Astrocyte of the cerebellum (primary cell): Measurements from ENCODE around the gene AIDA.

ENCODE experiments used
- DNase-seq: peaks from one replicate; pipeline ENCODE4 v3.0.0-alpha.2; 2011; ENCODE audit warnings: low read depth
- H3K4me3 ChIP-seq: 2 replicates; pipeline ENCODE4 v1.5.1; 2011; ENCODE audit warnings: mild to moderate bottlenecking, low read depth, low read length, moderate library complexity
- in situ Hi-C: cut with HindIII; loops from 2 replicates; pipeline ENCODE4 v1.10.0; 2017; ENCODE audit warnings: low sequenced_read_pairs
- TF ChIP-seq, protein P1 (sequence below): IDR thresholded peaks from 2 replicates; pipeline ENCODE4 v1.5.1; 2012; ENCODE audit warnings: low read length, low read depth, moderate library complexity, mild to moderate bottlenecking; ENCODE audit errors: missing control alignments

Gene AIDA

DNA sequence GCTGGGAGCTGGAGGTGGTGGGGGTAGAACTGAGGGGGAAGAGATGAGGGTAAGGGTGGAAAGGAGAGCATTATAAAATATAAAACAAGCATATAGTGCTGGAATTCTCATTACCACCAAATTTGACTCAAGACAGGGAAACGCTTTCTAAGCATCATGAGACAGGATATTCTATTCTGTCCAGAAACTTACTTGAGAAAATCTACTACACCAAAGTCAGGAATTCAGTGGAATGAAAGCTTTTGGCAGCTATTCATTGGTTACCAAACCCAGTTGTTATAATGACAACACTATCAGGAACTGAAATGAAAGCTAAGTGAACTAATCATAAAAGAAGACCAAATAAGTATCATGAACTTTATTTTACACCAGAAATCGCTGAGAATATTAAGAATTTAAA, 14.5 kb downstream of the AIDA start:
- DNase-seq = no peak
- TF ChIP-seq, protein P1, sequence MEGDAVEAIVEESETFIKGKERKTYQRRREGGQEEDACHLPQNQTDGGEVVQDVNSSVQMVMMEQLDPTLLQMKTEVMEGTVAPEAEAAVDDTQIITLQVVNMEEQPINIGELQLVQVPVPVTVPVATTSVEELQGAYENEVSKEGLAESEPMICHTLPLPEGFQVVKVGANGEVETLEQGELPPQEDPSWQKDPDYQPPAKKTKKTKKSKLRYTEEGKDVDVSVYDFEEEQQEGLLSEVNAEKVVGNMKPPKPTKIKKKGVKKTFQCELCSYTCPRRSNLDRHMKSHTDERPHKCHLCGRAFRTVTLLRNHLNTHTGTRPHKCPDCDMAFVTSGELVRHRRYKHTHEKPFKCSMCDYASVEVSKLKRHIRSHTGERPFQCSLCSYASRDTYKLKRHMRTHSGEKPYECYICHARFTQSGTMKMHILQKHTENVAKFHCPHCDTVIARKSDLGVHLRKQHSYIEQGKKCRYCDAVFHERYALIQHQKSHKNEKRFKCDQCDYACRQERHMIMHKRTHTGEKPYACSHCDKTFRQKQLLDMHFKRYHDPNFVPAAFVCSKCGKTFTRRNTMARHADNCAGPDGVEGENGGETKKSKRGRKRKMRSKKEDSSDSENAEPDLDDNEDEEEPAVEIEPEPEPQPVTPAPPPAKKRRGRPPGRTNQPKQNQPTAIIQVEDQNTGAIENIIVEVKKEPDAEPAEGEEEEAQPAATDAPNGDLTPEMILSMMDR = no peak
- in situ Hi-C loops = no loop called here

DNA sequence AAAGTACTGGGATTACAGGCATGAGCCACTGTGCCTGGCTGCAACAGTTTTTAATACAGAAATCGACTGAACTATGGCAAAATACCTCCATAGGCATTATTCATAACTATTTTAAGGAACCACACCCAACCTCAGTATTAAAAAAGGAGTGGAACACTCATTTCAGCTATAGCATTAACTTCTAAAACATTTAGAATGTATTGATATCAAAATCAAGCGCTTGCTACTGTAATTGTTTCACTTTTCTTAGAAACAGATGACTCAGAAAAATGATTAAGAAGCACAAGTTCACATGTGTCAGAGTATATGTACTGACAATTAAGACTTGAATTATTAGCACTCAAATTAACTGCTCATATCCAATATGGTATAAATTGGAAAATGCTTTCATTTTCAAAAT, 15.1 kb downstream of the AIDA start:
- no peak for DNase-seq

More for the DNA sequence above, 14.5 kb downstream of the AIDA start:
- no peak overlapping the region for H3K4me3 ChIP-seq

GRCh38 chr1:222696741-222697140, 15.6 kb downstream of the AIDA start:
- in situ Hi-C loops = no loop called here
- H3K4me3 ChIP-seq = no peak overlapping the region
- DNase-seq = no peak
- TF ChIP-seq, protein P1 = no peak

More for the DNA sequence above, 15.1 kb downstream of the AIDA start:
- in situ Hi-C loops = no loop called here
- TF ChIP-seq, protein P1 = no peak
- no peak overlapping the region for H3K4me3 ChIP-seq

DNA sequence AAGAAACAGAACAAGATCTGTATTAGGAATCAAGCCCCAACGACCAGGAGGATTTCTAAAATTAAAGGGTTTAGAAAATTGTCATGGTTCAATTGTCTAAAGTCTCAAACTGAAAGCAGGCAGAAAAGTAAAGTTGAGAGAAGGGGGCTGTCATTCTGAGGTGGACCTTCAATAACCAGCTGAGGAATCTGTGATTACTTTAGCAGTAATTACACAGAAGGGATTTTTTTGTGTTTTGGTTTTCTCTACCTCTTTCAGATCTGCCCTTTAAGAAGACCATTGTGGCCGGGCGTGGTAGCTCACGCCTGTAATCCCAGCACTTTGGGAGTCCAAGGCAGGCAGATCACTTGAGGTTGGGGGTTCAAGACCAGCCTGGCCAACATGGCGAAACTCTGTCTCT, 17.4 kb downstream of the AIDA start:
- no peak for DNase-seq
- in situ Hi-C loops = no loop called here
- TF ChIP-seq, protein P1 = no peak
- no peak overlapping the region for H3K4me3 ChIP-seq

DNA sequence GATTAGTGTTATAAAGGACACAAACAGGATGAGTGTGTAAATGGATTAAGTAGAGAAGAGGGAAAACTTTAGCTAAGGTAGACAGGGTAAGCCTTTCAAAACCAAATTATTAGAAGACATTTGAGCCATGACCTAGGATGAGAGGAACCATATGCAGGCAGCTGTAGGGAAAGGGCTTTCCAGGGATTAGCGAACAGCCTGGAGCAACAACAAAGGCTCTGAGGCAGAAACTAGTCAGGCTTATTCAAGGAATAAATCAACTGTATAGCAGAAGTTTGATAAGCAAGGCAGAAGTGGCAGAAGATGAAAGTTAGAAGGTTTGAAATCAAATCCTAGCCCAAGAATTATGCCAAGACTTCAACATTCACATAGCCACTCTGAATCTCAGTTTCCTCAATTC, 21.3 kb downstream of the AIDA start:
- in situ Hi-C loops = no loop called here
- H3K4me3 ChIP-seq = no peak overlapping the region
- TF ChIP-seq, protein P1 = no peak
- DNase-seq = no peak

DNA sequence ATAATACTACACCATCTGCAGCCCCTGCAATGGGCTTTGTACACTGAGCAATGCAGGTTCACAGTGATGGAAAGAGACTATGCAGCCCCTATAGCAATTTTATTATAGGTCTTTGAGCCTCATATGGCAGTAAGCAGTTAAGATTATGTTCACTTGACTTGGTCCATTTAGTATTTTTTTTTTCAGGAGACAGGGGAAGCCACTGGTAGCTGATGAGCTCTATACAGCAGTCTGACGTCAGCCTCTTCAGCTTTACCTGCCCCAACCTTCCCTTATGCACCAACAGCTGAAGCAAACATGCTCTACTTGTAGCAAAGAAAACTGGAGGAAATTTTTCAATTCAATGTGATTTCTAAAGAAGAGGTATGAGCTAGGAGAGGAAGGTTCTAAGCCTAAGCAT, 32.2 kb downstream of the AIDA start:
- in situ Hi-C loops = loop anchor here (5.0 kb wide), 1 partner anchor 67 kb away; no protein-coding TSS in a partner anchor
- H3K4me3 ChIP-seq = no peak overlapping the region

More for the DNA sequence above, 32.2 kb downstream of the AIDA start:
- no peak for DNase-seq
- TF ChIP-seq, protein P1 = no peak
